D341Med (cell line): Measurements from ENCODE around the gene DCHS2.

Source experiments
- DNase-seq: peaks from one replicate; pipeline ENCODE4 v3.0.0; 2012; ENCODE audit warnings: low spot score

The DCHS2 gene

GRCh38 chr4:154491341-154492271, at the start of gene DCHS2:
Gene DCHS2 (minus strand): TSS chr4:154491799. CDS start chr4:154491355, 444 bp downstream.
- DNase-seq, result peak; percentile 58

DNA sequence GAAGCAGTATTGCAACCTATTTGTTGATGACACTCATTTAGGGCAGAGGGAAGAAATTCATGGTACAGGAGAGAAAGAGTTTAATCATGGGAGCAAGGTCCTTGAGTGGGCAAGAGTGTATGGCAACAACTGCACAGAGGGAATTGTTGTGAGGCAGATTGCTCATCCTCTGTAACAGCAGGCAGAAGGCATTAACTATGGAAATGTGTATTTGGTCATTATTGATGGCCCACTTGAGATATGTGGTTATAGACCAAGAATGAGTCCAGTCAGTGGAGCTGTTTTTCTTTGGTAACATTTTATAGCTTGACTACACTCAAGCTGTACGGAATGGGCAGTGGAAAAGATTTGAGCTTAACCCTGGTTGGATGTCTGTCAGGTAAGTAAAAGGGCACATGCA, 42.7 kb upstream of the DCHS2 start:
- DNase-seq, result no peak

DNA sequence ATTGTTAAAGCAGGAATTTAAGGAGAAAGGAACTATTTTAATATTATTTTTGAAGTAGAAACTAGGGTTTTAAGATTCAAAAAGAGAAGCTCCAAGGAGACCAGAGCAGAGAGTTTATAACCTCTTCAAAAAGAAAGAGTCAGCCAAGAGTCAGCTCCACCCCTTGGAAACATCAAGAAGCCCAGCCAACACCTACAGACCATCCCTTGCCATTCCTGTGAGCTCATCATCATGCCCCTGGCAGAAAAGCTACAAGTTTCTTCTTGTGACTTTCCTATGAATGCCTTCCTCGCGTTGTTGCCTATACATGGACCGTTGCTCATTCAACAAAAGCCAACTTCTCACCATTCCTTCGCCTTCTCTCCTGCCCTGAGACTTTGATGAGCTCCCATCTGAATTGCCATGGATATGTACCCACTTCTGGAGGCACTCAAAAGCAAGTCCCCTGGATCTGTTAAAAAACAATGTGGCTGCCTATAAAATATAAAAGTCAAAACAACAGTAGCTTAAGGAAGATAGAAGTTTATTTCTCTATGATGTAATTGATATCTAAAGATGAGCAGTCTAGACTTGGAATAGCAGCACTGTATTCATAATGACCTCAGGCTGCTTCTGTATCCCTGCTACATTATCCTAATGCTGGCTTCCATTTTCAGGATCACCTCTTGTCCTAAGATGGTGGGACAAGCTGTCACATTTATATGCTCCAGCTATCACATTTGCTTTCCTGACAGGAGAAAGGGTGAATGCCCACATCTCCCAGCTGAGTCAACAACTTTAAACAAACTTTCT, 38.3 kb upstream of the DCHS2 start:
- no peak for DNase-seq

DNA sequence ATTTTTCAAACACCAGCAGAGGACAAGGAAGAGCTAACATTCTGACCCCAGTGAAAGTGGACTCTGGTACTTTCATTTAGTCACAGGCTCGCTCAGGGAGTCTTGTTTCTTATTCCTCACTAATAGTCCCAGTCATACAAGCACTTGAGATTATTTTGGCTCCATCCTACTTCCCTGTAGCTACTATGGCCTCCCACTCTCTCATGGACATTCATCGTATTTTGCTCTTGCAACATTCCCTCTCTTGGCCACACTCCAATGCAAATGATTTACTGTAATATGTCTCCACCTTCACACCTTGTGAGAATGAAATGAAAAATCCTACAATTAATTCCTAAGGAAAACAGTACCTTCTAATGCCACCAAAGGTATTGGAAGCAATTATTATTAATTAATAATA, 37.3 kb upstream of the DCHS2 start:
- DNase-seq, result no peak

- no peak for DNase-seq
Measured at GRCh38 chr4:154527308-154527707, 35.7 kb upstream of the DCHS2 start.

DNA sequence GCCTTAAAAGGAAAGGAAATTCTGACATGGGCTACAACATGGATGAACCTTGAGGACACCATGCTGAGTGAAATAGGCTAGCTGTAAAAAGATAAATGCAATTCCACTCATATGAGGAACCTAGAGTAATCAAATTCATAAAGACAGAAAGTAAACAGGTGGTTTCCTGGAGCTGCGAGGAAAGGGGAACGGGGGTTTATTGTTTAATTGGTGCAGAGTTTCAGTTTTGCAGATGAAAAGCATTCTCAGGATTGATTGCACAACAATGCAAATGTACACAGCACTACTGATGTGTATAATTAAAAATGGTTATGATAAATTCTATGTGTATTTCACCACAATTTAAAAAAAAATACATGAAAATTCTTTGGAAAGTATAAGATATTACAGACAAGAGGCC, 34.6 kb upstream of the DCHS2 start:
- DNase-seq, result no peak

- no peak for DNase-seq
Measured at GRCh38 chr4:154521607-154522006, 30.0 kb upstream of the DCHS2 start.

DNA sequence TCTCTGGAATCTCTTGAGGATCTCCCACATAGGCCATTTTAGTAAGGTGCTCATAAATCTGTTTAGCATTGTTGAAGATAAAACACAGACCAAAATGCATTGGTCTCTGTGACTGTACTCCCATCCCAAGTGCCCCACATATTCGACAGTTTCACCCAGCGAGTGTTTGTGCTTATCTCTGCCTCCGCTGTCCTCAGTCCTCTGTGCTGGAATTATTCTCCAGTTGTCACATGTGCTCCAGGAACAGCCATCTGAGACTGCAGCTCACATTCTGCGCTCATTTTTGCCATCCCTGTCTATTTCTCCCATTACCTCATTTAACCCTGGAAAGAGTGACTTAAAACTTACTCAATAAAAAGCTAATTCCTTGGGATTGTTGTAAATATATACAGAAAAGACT, 27.6 kb upstream of the DCHS2 start:
- DNase-seq, result no peak

GRCh38 chr4:154517591-154517990, 26.0 kb upstream of the DCHS2 start:
- DNase-seq, result no peak

GRCh38 chr4:154516318-154517029, 24.9 kb upstream of the DCHS2 start:
- no peak for DNase-seq

GRCh38 chr4:154511981-154512380, 20.4 kb upstream of the DCHS2 start:
- no peak for DNase-seq

GRCh38 chr4:154511548-154511947, 19.9 kb upstream of the DCHS2 start:
- no peak for DNase-seq

GRCh38 chr4:154507156-154507555, 15.6 kb upstream of the DCHS2 start:
- DNase-seq, result no peak

DNA sequence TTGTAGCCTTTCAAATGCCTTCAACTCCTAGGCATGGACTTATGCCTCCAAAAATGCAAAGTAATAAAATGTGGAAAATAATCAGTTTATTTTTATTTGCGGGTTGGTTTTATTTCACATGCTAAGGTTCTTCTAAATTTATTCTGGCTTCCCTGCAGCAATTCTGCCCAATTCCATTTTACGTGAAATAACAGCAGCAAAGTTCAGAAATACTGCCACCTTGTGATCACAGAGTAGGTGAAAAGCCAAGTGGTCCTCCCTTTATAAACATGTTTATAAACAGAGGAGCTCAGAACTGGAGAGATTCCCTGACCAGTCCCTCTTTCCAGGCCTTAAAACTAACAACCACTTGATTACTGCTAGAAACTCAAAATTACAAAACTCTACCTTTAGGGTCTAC, 14.7 kb upstream of the DCHS2 start:
- no peak for DNase-seq

DNA sequence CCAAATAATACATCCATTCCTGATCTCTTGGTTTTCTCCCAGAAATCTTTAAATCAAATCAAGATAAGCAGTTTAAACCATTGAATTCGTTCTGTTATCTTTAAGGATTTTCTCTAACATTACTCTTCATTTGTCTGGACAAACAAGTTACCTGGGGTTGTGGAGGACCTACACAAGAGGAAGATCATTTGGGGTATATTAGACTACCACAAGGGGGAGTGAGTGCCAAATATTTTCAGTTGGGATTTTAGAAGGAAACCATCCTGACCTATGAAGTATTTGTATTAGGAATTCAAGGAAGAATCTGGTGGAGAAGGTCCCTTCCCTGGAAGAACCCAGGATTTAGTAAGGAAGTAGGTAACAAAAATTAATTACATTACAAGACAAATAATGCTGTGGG, 12.0 kb upstream of the DCHS2 start:
- no peak for DNase-seq

- no peak for DNase-seq
Measured at GRCh38 chr4:154502111-154502510, 10.5 kb upstream of the DCHS2 start.

DNA sequence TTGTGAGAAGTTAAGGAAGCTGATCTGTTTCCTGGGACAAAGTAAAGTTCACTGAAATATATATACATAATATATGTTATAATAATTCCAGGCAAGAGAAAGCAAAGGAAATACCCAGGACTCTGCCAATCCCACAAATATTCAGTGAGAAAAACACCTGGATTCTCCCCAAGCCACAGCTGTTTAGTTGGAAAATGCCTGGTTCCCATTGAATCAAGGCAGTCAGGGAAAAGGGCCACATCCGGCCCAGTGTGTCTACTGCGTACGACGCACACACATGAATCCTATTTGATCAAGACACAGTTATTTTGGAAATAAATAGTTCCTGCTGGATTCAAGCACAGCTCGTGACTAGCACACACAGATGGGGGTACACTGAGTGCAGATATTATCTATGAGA, 6.3 kb upstream of the DCHS2 start:
- no peak for DNase-seq

DNA sequence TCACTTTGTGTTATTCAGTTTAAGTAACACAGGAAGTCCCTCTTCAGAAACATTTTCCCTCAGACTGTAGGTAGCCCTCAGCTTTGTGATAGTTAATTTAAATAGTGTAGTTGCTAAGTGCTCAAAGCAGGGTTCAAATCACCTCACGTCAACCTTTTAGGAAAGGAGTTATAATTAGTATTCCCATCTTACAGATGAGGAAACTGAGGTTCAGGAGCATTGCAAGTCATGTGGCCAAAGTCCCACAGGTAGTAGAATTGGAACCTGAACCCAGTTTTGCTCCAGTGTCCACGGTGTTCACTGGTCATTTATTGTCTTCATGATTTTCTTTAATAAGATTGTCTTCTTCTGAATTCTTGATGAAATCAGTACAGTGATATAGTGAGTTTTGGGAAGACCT, 4.3 kb upstream of the DCHS2 start:
- no peak for DNase-seq

- no peak for DNase-seq
Measured at GRCh38 chr4:154492288-154492687, 689 bp upstream of the DCHS2 start.

GRCh38 chr4:154490583-154491340, 837 bp downstream of the DCHS2 start:
- peak; percentile 61 for DNase-seq

DNA sequence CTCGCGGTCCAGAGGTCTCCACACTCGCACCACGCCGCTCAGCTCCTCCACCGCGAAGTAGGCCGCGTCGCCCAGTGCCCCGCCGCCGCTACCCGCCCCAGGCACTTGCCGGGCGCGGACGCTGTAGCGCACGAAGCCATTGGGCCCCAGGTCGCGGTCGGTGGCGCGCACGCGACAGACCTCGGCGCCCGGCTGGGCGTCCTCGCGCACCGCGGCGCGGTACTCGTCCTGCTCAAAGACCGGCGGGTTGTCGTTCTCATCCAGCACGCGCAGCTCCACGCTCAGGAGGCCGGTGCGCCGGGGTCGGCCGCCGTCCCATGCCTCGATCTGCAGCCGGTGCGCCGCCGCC, 1.4 kb downstream of the DCHS2 start:
- peak; percentile 40 for DNase-seq
